WTC11 (cell line): ENCODE results near the gene CPNE5. TPM values are rescaled to one million over a fixed set of nuclear protein-coding genes. Genes with fewer than 3 reads are reported as not detected.

ENCODE experiments used
- ATAC-seq: fragments of 200-7000 bp; cut with Tn5 transposase; 2 replicates; pipeline ENCODE4 v1.10.0; 2021; ENCODE audit warnings: mild to moderate bottlenecking, moderate library complexity
- CTCF ChIA-PET: fragments of 300-600 bp; sonication (Branson Sonifier 250); formaldehyde crosslinking; loops from one replicate; lab custom pipeline; 2021; ENCODE audit warnings: antibody characterized with exemption; lab: Charles Lee
- POLR2A ChIA-PET: fragments of 350-600 bp; sonication (Branson Sonifier 250); formaldehyde crosslinking; loops from one replicate; lab custom pipeline; 2021; ENCODE audit warnings: antibody characterized with exemption; lab: Charles Lee
- DNase-seq: peaks from one replicate; pipeline ENCODE4 v3.0.0; 2021; ENCODE audit warnings: low spot score
- H3K27ac Mint-ChIP-seq: 2 replicates; pipeline ENCODE4 v1.8.0; 2021; ENCODE audit warnings: mixed read lengths
- H3K27me3 Mint-ChIP-seq: 2 replicates; pipeline ENCODE4 v1.8.0; 2021; ENCODE audit warnings: low read depth, mild to moderate bottlenecking, moderate library complexity, mixed read lengths
- H3K36me3 Mint-ChIP-seq: 2 replicates; pipeline ENCODE4 v1.8.0; 2021; ENCODE audit warnings: mixed read lengths
- H3K4me1 Mint-ChIP-seq: 2 replicates; pipeline ENCODE4 v1.8.0; 2022; ENCODE audit warnings: mixed read lengths
- H3K4me3 Mint-ChIP-seq: 2 replicates; pipeline ENCODE4 v1.8.0; 2021; ENCODE audit warnings: mild to moderate bottlenecking, moderate library complexity, mixed read lengths
- H3K9me3 Mint-ChIP-seq: 2 replicates; pipeline ENCODE4 v1.8.0; 2021; ENCODE audit warnings: mixed read lengths
- AFF4 ChIP-seq: sonication (generic); formaldehyde crosslinking; IDR thresholded peaks from 2 replicates; pipeline ENCODE4 v1.8.1; 2023; ENCODE audit warnings: mild to moderate bottlenecking, missing genetic modification reagents, borderline replicate concordance
- ATF1 ChIP-seq: sonication (generic); formaldehyde crosslinking; IDR thresholded peaks from 2 replicates; pipeline ENCODE4 v1.8.1; 2023; ENCODE audit warnings: mild to moderate bottlenecking, moderate library complexity, missing genetic modification reagents
- ATF3 ChIP-seq: sonication (generic); formaldehyde crosslinking; conservative IDR thresholded peaks from 2 replicates; pipeline ENCODE4 v1.8.1; 2022; ENCODE audit warnings: mild to moderate bottlenecking, missing genetic modification reagents
- ATF6 ChIP-seq: sonication (generic); formaldehyde crosslinking; IDR thresholded peaks from 2 replicates; pipeline ENCODE4 v1.8.1; 2023; ENCODE audit warnings: mild to moderate bottlenecking, missing genetic modification reagents
- E2F4 ChIP-seq: sonication (generic); formaldehyde crosslinking; IDR thresholded peaks from 2 replicates; pipeline ENCODE4 v1.8.1; 2022; ENCODE audit warnings: low read depth, mild to moderate bottlenecking, moderate library complexity, missing genetic modification reagents, borderline replicate concordance
- ESRRA ChIP-seq: sonication (generic); formaldehyde crosslinking; IDR thresholded peaks from 2 replicates; pipeline ENCODE4 v1.8.1; 2022; ENCODE audit warnings: mild to moderate bottlenecking, missing genetic modification reagents, borderline replicate concordance
- FOXJ3 ChIP-seq: sonication (generic); formaldehyde crosslinking; IDR thresholded peaks from 2 replicates; pipeline ENCODE4 v1.9.0; 2021; ENCODE audit warnings: missing genetic modification reagents, mild to moderate bottlenecking, borderline replicate concordance
- FOXK1 ChIP-seq: sonication (generic); formaldehyde crosslinking; IDR thresholded peaks from 2 replicates; pipeline ENCODE4 v1.8.0; 2022; ENCODE audit warnings: mild to moderate bottlenecking, moderate library complexity, missing genetic modification reagents
- FOXP1 ChIP-seq: sonication (generic); formaldehyde crosslinking; IDR thresholded peaks from 2 replicates; pipeline ENCODE4 v1.8.0; 2022; ENCODE audit warnings: missing genetic modification reagents, mild to moderate bottlenecking, moderate library complexity, borderline replicate concordance
- GRHL2 ChIP-seq: fragments of 250-450 bp; sonication (Bioruptor Pico); IDR thresholded peaks from 2 replicates; pipeline ENCODE4 v1.8.0; 2022; ENCODE audit warnings: mild to moderate bottlenecking, moderate library complexity; ENCODE audit not compliant: insufficient replicate concordance, severe bottlenecking
- MXD4 ChIP-seq: fragments of 250-450 bp; sonication (Bioruptor Pico); IDR thresholded peaks from 2 replicates; pipeline ENCODE4 v1.8.0; 2021; ENCODE audit warnings: mild to moderate bottlenecking, moderate library complexity, borderline replicate concordance
- NFYB ChIP-seq: sonication (generic); formaldehyde crosslinking; conservative IDR thresholded peaks from 2 replicates; pipeline ENCODE4 v1.8.0; 2022; ENCODE audit warnings: low read depth, missing genetic modification reagents
- NR1H2 ChIP-seq: sonication (generic); formaldehyde crosslinking; IDR thresholded peaks from 2 replicates; pipeline ENCODE4 v1.9.0; 2021; ENCODE audit warnings: mild to moderate bottlenecking, moderate library complexity, missing genetic modification reagents
- PRDM15 ChIP-seq: sonication (generic); formaldehyde crosslinking; IDR thresholded peaks from 2 replicates; pipeline ENCODE4 v1.8.0; 2022; ENCODE audit warnings: missing genetic modification reagents
- SP1 ChIP-seq: sonication (generic); formaldehyde crosslinking; conservative IDR thresholded peaks from 2 replicates; pipeline ENCODE4 v1.8.1; 2022; ENCODE audit warnings: missing genetic modification reagents
- ZNF219 ChIP-seq: sonication (generic); formaldehyde crosslinking; IDR thresholded peaks from 2 replicates; pipeline ENCODE4 v1.8.0; 2023; ENCODE audit warnings: missing genetic modification reagents, mild to moderate bottlenecking, borderline replicate concordance
- ZNF281 ChIP-seq: sonication (generic); formaldehyde crosslinking; IDR thresholded peaks from 2 replicates; pipeline ENCODE4 v1.8.0; 2023; ENCODE audit warnings: mild to moderate bottlenecking, missing genetic modification reagents
- ZNF416 ChIP-seq: fragments of 250-450 bp; sonication (Bioruptor Pico); IDR thresholded peaks from 2 replicates; pipeline ENCODE4 v1.9.0; 2021; ENCODE audit warnings: mild to moderate bottlenecking, inconsistent platforms
- total RNA-seq: library from RNA; stranded (reverse); gene quantifications from 3 replicates; pipeline ENCODE4 v1.2.3, GENCODE V29; 2021

Gene CPNE5
- total RNA-seq, 1 experiment from 2014 or later: 0.44 TPM

- TF ChIP-seq FOXK1 (CRISPR knock-in tag) (no peak), E2F4 (CRISPR knock-in tag) (no peak)
Observed at GRCh38 chr6:36844232-36845170, 5.3 kb upstream of the CPNE5 start (continued).

- Mint-ChIP-seq H3K27ac (no peak overlapping the region), H3K36me3 (no peaks in the 10 kb centered on the region), H3K4me3 (no peak overlapping the region), H3K27me3 (peaks cover 40% of the 10 kb centered on the region), H3K4me1 (peaks cover 17% of the 10 kb centered on the region), H3K9me3 (no peaks in the 10 kb centered on the region)
- DNase-seq (no peak), ATAC-seq (no peak)
- CTCF ChIA-PET: interaction anchor here (0.9 to 1.3 kb wide), 3 partner anchors 33 to 84 kb away, joined by 3 read pairs; no protein-coding TSS in a partner anchor
- TF ChIP-seq ZNF416 (no peak), AFF4 (CRISPR knock-in tag) (no peak), ZNF219 (CRISPR knock-in tag) (no peak), NR1H2 (no peak), ATF1 (CRISPR knock-in tag) (no peak), SP1 (CRISPR knock-in tag) (no peak), FOXJ3 (CRISPR knock-in tag) (no peak), ATF6 (CRISPR knock-in tag) (no peak), ESRRA (CRISPR knock-in tag) (no peak), GRHL2 (CRISPR knock-in tag) (no peak), NFYB (CRISPR knock-in tag) (no peak), ZNF281 (CRISPR knock-in tag) (no peak), E2F4 (CRISPR knock-in tag) (no peak), PRDM15 (CRISPR knock-in tag) (no peak), FOXP1 (CRISPR knock-in tag) (no peak), ATF3 (CRISPR knock-in tag) (no peak), MXD4 (CRISPR knock-in tag) (no peak)
- POLR2A ChIA-PET: no interaction called here
Observed at GRCh38 chr6:36843170-36843569, 3.9 kb upstream of the CPNE5 start.
